Activated T-helper 17 cell treated with anti-CD3 and anti-CD28 coated beads, Interleukin-2, amount 50 U/mL, for 72 hours (primary cell): ENCODE results near the gene S100A4. TPM values are rescaled to one million over a fixed set of nuclear protein-coding genes. Genes with fewer than 3 reads are reported as not detected.

Experiments
- ATAC-seq: fragments of 150-1000 bp; cut with Tn5 transposase; replicated peaks from 2 replicates; pipeline ENCODE4 v1.10.0; 2021; ENCODE audit warnings: mild to moderate bottlenecking, moderate library complexity
- H3K27ac Mint-ChIP-seq: one replicate; pipeline ENCODE4 v1.8.0; 2022; ENCODE audit warnings: mixed read lengths
- H3K27me3 Mint-ChIP-seq: one replicate; pipeline ENCODE4 v1.8.0; 2022; ENCODE audit warnings: mixed read lengths
- H3K36me3 Mint-ChIP-seq: one replicate; pipeline ENCODE4 v1.8.0; 2022; ENCODE audit warnings: low read depth, mild to moderate bottlenecking, mixed read lengths
- H3K4me1 Mint-ChIP-seq: one replicate; pipeline ENCODE4 v1.8.0; 2022; ENCODE audit warnings: mixed read lengths
- H3K4me3 Mint-ChIP-seq: one replicate; pipeline ENCODE4 v1.8.0; 2022; ENCODE audit warnings: mild to moderate bottlenecking, mixed read lengths
- H3K9me3 Mint-ChIP-seq: one replicate; pipeline ENCODE4 v1.8.0; 2022; ENCODE audit warnings: mixed read lengths
- total RNA-seq, 2 donors: library from RNA; stranded (reverse); gene quantifications; one replicate each; pipeline ENCODE4 v1.2.3, GENCODE V29; 2022

The S100A4 gene
- total RNA-seq, 2 donors from 2014 or later: 1,035 to 1,445 TPM

DNA sequence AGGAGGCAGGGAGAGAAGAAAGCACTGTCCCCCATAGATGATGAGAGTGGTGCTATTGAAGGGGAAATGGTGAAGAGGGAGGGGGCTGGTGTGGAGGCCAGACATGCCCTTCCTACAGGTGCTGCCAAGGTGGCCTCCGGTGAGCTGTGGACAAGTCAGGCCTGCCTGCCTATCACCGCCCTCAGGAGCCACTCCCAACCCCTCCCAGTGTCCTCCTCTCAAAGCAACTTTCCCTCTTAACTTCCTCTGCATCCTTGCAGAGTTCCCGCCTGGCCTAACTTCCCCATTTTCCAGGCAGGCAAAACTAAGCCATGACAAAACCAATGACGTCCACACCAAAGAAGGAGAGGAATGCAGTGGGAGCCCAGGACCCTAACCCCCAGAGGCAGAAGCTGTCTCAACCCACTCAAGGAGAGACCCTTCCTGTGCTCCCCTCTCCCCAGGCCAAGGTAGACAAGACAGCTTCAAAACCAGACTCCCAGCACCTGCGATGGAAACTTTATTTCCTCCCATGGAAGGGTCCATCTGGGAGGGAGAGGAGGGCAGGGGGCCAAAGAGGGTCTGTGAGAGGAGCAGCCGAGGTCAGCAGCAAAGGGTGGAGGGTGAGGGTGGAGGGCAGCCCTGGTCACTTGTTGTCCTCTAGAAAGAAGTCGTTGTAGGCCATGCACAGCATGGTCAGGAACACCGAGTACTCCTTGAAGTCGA is 8.8 kb downstream of the S100A4 start:
- H3K4me1 Mint-ChIP-seq: peaks cover 55% of the 10 kb centered on the region
- H3K27ac Mint-ChIP-seq: peak overlapping the region; percentile 94
- H3K4me3 Mint-ChIP-seq: peak overlapping the region; percentile 96
- ATAC-seq: no peak
- peaks cover 54% of the 10 kb centered on the region for H3K36me3 Mint-ChIP-seq
- H3K27me3 Mint-ChIP-seq: no peaks in the 10 kb centered on the region
- no peaks in the 10 kb centered on the region for H3K9me3 Mint-ChIP-seq

DNA sequence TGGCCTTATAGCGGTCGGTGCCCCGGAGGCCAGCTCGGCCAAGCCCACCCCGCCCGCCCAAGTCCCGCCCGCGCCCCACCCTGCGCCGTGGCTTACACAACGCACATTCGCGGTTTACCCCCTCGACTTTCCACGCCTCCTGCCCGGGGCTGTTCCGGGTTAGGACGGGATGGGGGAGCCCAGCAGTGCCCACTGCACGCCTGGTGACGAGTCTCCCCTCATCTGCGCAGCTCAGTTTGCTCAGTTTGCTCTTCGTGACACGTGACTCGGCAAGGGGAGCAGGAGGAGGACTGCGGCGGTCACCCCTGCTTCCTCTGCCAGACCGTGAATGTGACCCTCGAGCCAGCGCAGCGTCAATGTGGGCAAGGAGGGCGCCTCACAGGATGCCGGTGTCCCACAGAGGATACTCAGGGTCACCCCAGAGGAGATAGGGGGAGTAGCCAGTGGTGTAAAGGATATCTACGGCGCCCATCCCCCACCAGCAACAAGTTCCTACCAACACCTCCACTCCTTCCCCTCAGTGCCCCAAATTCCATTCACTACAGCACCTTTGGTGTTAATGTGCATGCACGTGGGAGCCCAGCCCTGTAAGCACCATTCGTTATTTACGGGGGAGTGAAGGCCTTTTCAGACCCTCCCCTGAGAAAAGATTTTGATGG is 9.5 kb downstream of the S100A4 start:
- ATAC-seq: peak; percentile 62
- no peaks in the 10 kb centered on the region for H3K9me3 Mint-ChIP-seq
- peaks cover 49% of the 10 kb centered on the region for H3K36me3 Mint-ChIP-seq
- H3K4me1 Mint-ChIP-seq: peaks cover 55% of the 10 kb centered on the region
- peak overlapping the region; percentile 94 for H3K27ac Mint-ChIP-seq
- H3K4me3 Mint-ChIP-seq: peak overlapping the region; percentile 96
- H3K27me3 Mint-ChIP-seq: no peaks in the 10 kb centered on the region

DNA sequence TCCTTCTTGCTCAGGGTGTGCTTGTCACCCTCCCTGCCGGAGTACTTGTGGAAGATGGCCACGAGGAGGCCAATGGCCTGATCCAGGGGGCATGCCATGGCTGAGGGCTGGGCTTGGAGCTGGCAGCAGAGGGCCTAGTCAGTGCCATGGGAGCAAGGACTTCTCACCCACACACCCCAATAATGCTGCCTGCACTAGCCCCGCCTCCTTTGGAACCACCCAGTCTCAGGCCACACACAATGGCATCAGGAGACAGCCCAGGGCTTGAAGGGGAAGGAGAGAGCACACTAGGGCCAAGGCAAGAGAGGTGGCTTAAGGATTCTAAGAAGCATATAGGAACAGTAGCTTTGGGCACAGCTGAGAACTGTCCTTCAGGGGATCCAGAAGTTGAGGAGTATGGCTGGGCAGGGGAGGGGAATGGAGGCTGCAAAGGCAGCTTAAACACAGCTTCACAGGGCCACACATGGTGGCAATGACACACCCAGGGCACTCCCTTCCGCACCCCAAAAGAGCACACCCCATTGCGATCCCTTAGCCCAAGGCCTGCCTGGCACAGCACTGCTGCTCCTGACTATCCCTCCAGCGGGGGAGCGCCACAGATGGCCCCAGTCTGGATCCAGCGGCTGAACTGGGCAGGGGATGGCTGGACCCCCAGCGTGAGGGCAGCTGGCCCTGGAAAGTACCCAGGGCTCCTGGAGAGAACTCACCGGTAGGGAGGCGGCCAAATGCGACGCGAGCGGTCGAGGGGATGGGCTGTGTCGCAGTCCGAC is 10.2 kb downstream of the S100A4 start, which contains the start of gene S100A6:
TSS of gene S100A6 (minus strand) at position 750 of the 770 bp plus-strand sequence. CDS start at position 98, 652 bp downstream.
- ATAC-seq: peak; percentile 60
- peaks cover 46% of the 10 kb centered on the region for H3K36me3 Mint-ChIP-seq

GRCh38 chr1:153534925-153535241 is 10.7 kb downstream of the S100A4 start:
- Mint-ChIP-seq H3K4me3 (peak overlapping the region; percentile 96), H3K27ac (peak overlapping the region; percentile 94), H3K4me1 (peaks cover 45% of the 10 kb centered on the region), H3K27me3 (no peaks in the 10 kb centered on the region), H3K36me3 (peaks cover 46% of the 10 kb centered on the region), H3K9me3 (no peaks in the 10 kb centered on the region)
- ATAC-seq: no peak

More for the DNA sequence above, 10.2 kb downstream of the S100A4 start, which contains the start of gene S100A6:
- Mint-ChIP-seq H3K27me3 (no peaks in the 10 kb centered on the region), H3K4me1 (peaks cover 51% of the 10 kb centered on the region), H3K4me3 (peak within 1 kb of the TSS; percentile 96), H3K27ac (peak within 1 kb of the TSS; percentile 94), H3K9me3 (no peaks in the 10 kb centered on the region)

DNA sequence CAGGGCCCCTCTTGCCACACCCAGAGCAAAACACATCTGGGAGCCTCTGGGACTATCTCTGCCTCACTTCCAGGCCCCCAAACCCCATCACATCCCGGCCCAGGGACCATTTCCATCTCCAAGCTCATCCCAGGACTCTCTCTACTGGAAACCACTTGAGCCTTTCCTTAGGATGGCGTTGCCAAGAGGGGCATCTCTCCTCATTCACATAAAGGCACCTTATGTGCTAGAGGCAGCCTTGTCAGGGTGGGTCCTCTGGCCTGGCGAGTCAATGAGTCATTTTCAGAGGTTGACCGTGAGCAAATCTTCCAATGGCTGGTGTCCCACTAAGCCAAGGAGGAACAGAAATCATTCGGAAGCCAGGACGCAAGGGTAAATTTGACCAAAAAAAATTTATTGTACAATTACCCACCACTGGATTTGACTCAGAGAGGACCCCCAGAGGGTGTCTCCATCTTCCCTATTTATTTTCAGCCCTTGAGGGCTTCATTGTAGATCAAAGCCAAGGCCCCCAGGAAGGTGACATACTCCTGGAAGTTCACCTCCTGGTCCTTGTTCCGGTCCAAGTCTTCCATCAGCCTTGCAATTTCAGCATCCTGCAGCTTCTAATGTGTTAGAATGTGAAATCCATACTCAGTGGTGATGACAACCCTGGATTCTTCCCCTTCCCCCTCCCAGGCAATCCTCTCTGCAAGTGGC is 11.2 kb downstream of the S100A4 start:
- peak overlapping the region; percentile 94 for H3K27ac Mint-ChIP-seq
- ATAC-seq: no peak
- H3K36me3 Mint-ChIP-seq: peaks cover 46% of the 10 kb centered on the region
- H3K27me3 Mint-ChIP-seq: no peaks in the 10 kb centered on the region
- H3K4me3 Mint-ChIP-seq: peak overlapping the region; percentile 96
- peaks cover 40% of the 10 kb centered on the region for H3K4me1 Mint-ChIP-seq
- H3K9me3 Mint-ChIP-seq: no peaks in the 10 kb centered on the region

GRCh38 chr1:153533689-153534201 is 11.9 kb downstream of the S100A4 start:
- peak; percentile 16 for ATAC-seq
- Mint-ChIP-seq H3K4me1 (peaks cover 39% of the 10 kb centered on the region), H3K27ac (peak overlapping the region; percentile 94), H3K36me3 (peaks cover 46% of the 10 kb centered on the region), H3K27me3 (no peaks in the 10 kb centered on the region), H3K4me3 (peak overlapping the region; percentile 96), H3K9me3 (no peaks in the 10 kb centered on the region)

GRCh38 chr1:153532769-153533599 is 12.6 kb downstream of the S100A4 start:
- Mint-ChIP-seq H3K4me1 (peaks cover 39% of the 10 kb centered on the region), H3K9me3 (no peaks in the 10 kb centered on the region), H3K27me3 (no peaks in the 10 kb centered on the region), H3K36me3 (peaks cover 46% of the 10 kb centered on the region), H3K27ac (peak overlapping the region; percentile 94), H3K4me3 (peak overlapping the region; percentile 96)
- peak; percentile 42 for ATAC-seq

GRCh38 chr1:153532181-153532580 is 13.4 kb downstream of the S100A4 start:
- H3K36me3 Mint-ChIP-seq: peaks cover 46% of the 10 kb centered on the region

GRCh38 chr1:153531638-153532037 is 14.0 kb downstream of the S100A4 start:
- no peak for ATAC-seq
- Mint-ChIP-seq H3K36me3 (peaks cover 46% of the 10 kb centered on the region), H3K9me3 (no peaks in the 10 kb centered on the region), H3K4me1 (peaks cover 35% of the 10 kb centered on the region), H3K4me3 (peak overlapping the region; percentile 96), H3K27me3 (no peaks in the 10 kb centered on the region), H3K27ac (peak overlapping the region; percentile 94)

More at GRCh38 chr1:153532181-153532580, 13.4 kb downstream of the S100A4 start:
- H3K27me3 Mint-ChIP-seq: no peaks in the 10 kb centered on the region
- peak overlapping the region; percentile 94 for H3K27ac Mint-ChIP-seq
- peaks cover 39% of the 10 kb centered on the region for H3K4me1 Mint-ChIP-seq
- peak; percentile 62 for ATAC-seq
- H3K4me3 Mint-ChIP-seq: peak overlapping the region; percentile 96
- H3K9me3 Mint-ChIP-seq: no peaks in the 10 kb centered on the region

DNA sequence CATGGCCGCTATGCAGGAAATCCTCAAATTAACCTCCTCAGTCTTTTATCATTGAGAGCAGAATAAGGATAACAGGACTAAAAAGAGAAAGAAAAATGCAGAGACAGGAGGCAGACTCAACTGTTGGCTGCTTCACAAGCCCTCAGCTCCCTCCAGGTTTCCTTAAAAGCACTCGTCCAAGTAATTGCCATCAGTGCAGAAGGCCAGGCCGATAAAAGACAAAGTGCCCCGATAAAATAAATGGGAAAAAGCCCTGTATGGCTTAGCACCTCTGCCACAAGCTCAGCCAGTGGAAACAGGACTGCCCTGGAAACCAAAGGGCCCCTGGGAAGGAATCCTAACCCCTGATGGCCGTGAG is 17.9 kb downstream of the S100A4 start:
- H3K27me3 Mint-ChIP-seq: no peaks in the 10 kb centered on the region
- H3K9me3 Mint-ChIP-seq: no peaks in the 10 kb centered on the region
- ATAC-seq: no peak
- H3K36me3 Mint-ChIP-seq: peaks cover 9% of the 10 kb centered on the region
- H3K4me3 Mint-ChIP-seq: no peak overlapping the region
- H3K4me1 Mint-ChIP-seq: peaks cover 18% of the 10 kb centered on the region
- H3K27ac Mint-ChIP-seq: no peak overlapping the region

DNA sequence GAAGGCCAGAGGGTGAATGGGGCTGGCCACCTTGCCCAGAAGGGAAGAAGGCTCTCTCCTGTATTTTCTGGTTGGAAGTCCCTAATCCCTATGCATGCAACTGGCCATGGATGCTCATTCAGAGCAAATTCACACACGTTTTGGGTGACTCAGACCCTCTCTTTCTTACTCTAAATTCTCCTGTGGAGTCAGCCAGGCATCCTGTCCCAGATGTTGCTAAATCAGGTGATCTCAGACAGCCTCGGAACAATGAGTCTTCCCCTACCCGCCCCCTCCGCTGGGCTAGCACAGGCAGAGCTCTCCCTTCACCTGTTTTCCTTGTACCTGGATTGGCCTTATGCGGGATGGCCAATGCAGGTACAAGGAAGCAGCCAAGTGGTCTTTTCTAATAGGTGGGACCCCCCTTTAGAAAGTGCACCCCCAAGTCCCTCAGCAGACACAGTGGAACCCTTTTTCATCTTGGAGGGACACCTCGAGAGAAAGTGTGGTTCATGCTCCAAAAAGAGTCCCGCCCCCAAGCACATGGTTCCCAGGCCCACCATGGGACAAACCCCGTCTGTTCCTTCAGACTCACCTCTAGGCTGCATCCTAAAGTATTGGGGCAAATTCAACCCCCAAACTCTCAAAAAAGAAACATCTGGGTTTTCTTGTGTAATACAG is 18.5 kb downstream of the S100A4 start:
- Mint-ChIP-seq H3K36me3 (peaks cover 4% of the 10 kb centered on the region), H3K9me3 (no peaks in the 10 kb centered on the region), H3K27me3 (no peaks in the 10 kb centered on the region), H3K27ac (peak overlapping the region; percentile 7), H3K4me3 (no peak overlapping the region), H3K4me1 (peaks cover 13% of the 10 kb centered on the region)
- no peak for ATAC-seq

DNA sequence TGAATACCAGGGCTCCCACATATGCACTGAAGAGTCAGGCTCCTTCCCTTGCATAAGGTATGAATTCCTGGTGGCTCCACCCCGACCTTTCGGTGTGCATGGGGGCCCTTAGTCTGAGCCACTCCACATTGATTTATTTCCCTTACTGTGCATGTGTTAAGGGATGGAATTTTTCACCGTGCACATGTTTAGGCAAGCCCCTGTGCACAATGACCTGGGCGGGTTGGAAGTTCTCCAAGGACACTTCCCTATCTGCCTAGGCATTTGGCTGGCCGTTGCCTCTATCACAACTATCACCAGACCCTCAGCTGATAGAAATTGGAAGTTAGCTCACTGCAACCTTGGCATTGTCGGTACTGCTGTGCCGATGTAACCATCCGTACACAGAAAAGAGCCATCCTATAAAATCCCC is 19.5 kb downstream of the S100A4 start:
- Mint-ChIP-seq H3K4me1 (peaks cover 3% of the 10 kb centered on the region), H3K36me3 (no peaks in the 10 kb centered on the region), H3K27me3 (no peaks in the 10 kb centered on the region), H3K9me3 (no peaks in the 10 kb centered on the region), H3K27ac (no peak overlapping the region), H3K4me3 (no peak overlapping the region)
- ATAC-seq: no peak
